GM23338 (cell line): ENCODE measurements around the gene VSTM2B. TPM values are rescaled to one million over a fixed set of nuclear protein-coding genes. Genes with fewer than 3 reads are reported as not detected.

Experiments used
- ATAC-seq: fragments of 200-7000 bp; cut with Tn5 transposase; 3 replicates; pipeline ENCODE4 v1.9.1; 2020
- DNase-seq: peaks from one replicate; pipeline ENCODE4 v3.0.0-alpha.2; 2015; ENCODE audit warnings: low spot score
- H2AFZ ChIP-seq: fragments of 200-600 bp; sonication (generic); 2 replicates; pipeline ENCODE4 v1.8.0; 2016; ENCODE audit warnings: antibody characterized with exemption, mild to moderate bottlenecking, moderate library complexity
- H3F3A ChIP-seq: fragments of 200-600 bp; sonication (generic); replicated peaks from 2 replicates; pipeline ENCODE4 v1.8.0; 2017; ENCODE audit warnings: antibody characterized with exemption, mixed run types, low read depth
- H3K27ac ChIP-seq: fragments of 200-600 bp; sonication (generic); 2 replicates; pipeline ENCODE4 v1.6.1; 2016; ENCODE audit warnings: low read depth
- H3K27me3 ChIP-seq: fragments of 200-600 bp; sonication (generic); 2 replicates; pipeline ENCODE4 v1.8.0; 2016; ENCODE audit warnings: mild to moderate bottlenecking, mixed run types, moderate library complexity; ENCODE audit not compliant: insufficient read depth
- H3K36me3 ChIP-seq: fragments of 200-600 bp; sonication (generic); 2 replicates; pipeline ENCODE4 v1.8.0; 2016; ENCODE audit warnings: mild to moderate bottlenecking; ENCODE audit not compliant: insufficient read depth
- H3K4me1 ChIP-seq: fragments of 200-600 bp; sonication (generic); 2 replicates; pipeline ENCODE4 v1.8.0; 2016; ENCODE audit warnings: mild to moderate bottlenecking, moderate library complexity; ENCODE audit not compliant: insufficient read depth
- H3K4me2 ChIP-seq: fragments of 200-600 bp; sonication (generic); 2 replicates; pipeline ENCODE4 v1.7.1; 2017; ENCODE audit warnings: mixed run types
- H3K4me3 ChIP-seq: fragments of 200-600 bp; sonication (generic); 2 replicates; pipeline ENCODE4 v1.6.1; 2016; ENCODE audit warnings: mixed run types
- H3K79me2 ChIP-seq: fragments of 200-600 bp; sonication (generic); replicated peaks from 2 replicates; pipeline ENCODE4 v1.8.0; 2017; ENCODE audit warnings: mild to moderate bottlenecking; ENCODE audit not compliant: insufficient read depth
- H3K9me2 ChIP-seq: fragments of 200-600 bp; sonication (generic); 2 replicates; pipeline ENCODE4 v1.8.0; 2017; ENCODE audit not compliant: insufficient read depth
- H4K20me1 ChIP-seq: fragments of 200-600 bp; sonication (generic); replicated peaks from 2 replicates; pipeline ENCODE4 v1.8.0; 2017; ENCODE audit warnings: mild to moderate bottlenecking; ENCODE audit not compliant: insufficient read depth
- H3K27ac Mint-ChIP-seq: 2 replicates; pipeline ENCODE4 v1.8.0; 2020; ENCODE audit warnings: inconsistent platforms, mild to moderate bottlenecking, moderate library complexity, mixed read lengths
- H3K27me3 Mint-ChIP-seq: 3 replicates; pipeline ENCODE4 v1.8.0; 2022; ENCODE audit warnings: low read depth, mild to moderate bottlenecking, moderate library complexity, mixed read lengths, inconsistent platforms; ENCODE audit not compliant: insufficient read depth, poor library complexity
- H3K36me3 Mint-ChIP-seq: 3 replicates; pipeline ENCODE4 v1.8.0; 2021; ENCODE audit warnings: low read depth, mild to moderate bottlenecking, inconsistent platforms, moderate library complexity, mixed read lengths
- H3K4me1 Mint-ChIP-seq: 3 replicates; pipeline ENCODE4 v1.8.0; 2020; ENCODE audit warnings: mild to moderate bottlenecking, inconsistent platforms, mixed read lengths
- H3K4me3 Mint-ChIP-seq: 3 replicates; pipeline ENCODE4 v1.8.0; 2021; ENCODE audit warnings: moderate library complexity, mild to moderate bottlenecking, inconsistent platforms, mixed read lengths
- H3K9me3 Mint-ChIP-seq: 3 replicates; pipeline ENCODE4 v1.8.0; 2020; ENCODE audit warnings: moderate library complexity, mild to moderate bottlenecking, inconsistent platforms, mixed read lengths
- CREB1 ChIP-seq: fragments of 250-450 bp; sonication (Bioruptor Pico); IDR thresholded peaks from 2 replicates; pipeline ENCODE4 v1.5.0; 2020; ENCODE audit warnings: low read depth, mild to moderate bottlenecking, moderate library complexity
- CTCF ChIP-seq, 2 experiments: fragments of 200-600 bp in 1 of 2; sonication (generic) in 1 of 2; conservative IDR thresholded peaks; 2 replicates each; pipeline versions ENCODE4 v1.5.1 to v1.6.1; 2016 to 2017; ENCODE audit warnings: antibody characterized with exemption in 2 of 2, low read depth in 2 of 2, mild to moderate bottlenecking in 2 of 2, moderate library complexity in 1 of 2
- EZH2 ChIP-seq: fragments of 200-600 bp; sonication (generic); IDR thresholded peaks from one replicate; pipeline ENCODE4 v1.8.0; 2017; ENCODE audit warnings: antibody characterized with exemption, mild to moderate bottlenecking, low read depth; ENCODE audit not compliant: unreplicated experiment
- EZH2phosphoT487 ChIP-seq: fragments of 200-600 bp; sonication (generic); IDR thresholded peaks from one replicate; pipeline ENCODE4 v1.8.1; 2018; ENCODE audit warnings: antibody characterized with exemption; ENCODE audit not compliant: unreplicated experiment
- JUNB ChIP-seq: IDR thresholded peaks from one replicate; pipeline ENCODE4 v1.6.1; 2016; ENCODE audit warnings: antibody characterized with exemption; ENCODE audit not compliant: unreplicated experiment
- STAT1 ChIP-seq: IDR thresholded peaks from one replicate; pipeline ENCODE4 v1.6.1; 2016; ENCODE audit warnings: antibody characterized with exemption; ENCODE audit not compliant: unreplicated experiment
- ZNF114 ChIP-seq: fragments of 250-450 bp; sonication (Bioruptor Pico); IDR thresholded peaks from 2 replicates; pipeline ENCODE4 v1.5.0; 2020; ENCODE audit warnings: mild to moderate bottlenecking, moderate library complexity
- ZNF331 ChIP-seq: fragments of 250-450 bp; sonication (Bioruptor Pico); IDR thresholded peaks from 2 replicates; pipeline ENCODE4 v1.5.0; 2020; ENCODE audit warnings: low read depth, mild to moderate bottlenecking, moderate library complexity
- polyA plus RNA-seq: library from polyadenylated mRNA; unstranded; fragments of >200 nt; fragmentation: Nextera tagmentation; extraction: Ambion mirVana; gene quantifications from 2 replicates; pipeline ENCODE4 v1.2.1, GENCODE V29; 2016
- total RNA-seq: library from RNA; depleted of rRNA; stranded (reverse); fragments of >200 nt; shearing (Covaris generic); gene quantifications from 2 replicates; pipeline ENCODE4 v1.2.3, GENCODE V29; 2014
- TF ChIP-seq, protein P1 (sequence below): IDR thresholded peaks from 2 replicates; pipeline ENCODE4 v1.6.1; 2016; ENCODE audit warnings: antibody characterized with exemption
- TF ChIP-seq, protein P2 (sequence below): IDR thresholded peaks from one replicate; pipeline ENCODE4 v1.6.1; 2018; ENCODE audit warnings: antibody characterized with exemption; ENCODE audit not compliant: unreplicated experiment

VSTM2B gene
- total and polyA plus RNA-seq, 2 experiments from 2014 or later = 1.2 to 1.8 TPM

DNA sequence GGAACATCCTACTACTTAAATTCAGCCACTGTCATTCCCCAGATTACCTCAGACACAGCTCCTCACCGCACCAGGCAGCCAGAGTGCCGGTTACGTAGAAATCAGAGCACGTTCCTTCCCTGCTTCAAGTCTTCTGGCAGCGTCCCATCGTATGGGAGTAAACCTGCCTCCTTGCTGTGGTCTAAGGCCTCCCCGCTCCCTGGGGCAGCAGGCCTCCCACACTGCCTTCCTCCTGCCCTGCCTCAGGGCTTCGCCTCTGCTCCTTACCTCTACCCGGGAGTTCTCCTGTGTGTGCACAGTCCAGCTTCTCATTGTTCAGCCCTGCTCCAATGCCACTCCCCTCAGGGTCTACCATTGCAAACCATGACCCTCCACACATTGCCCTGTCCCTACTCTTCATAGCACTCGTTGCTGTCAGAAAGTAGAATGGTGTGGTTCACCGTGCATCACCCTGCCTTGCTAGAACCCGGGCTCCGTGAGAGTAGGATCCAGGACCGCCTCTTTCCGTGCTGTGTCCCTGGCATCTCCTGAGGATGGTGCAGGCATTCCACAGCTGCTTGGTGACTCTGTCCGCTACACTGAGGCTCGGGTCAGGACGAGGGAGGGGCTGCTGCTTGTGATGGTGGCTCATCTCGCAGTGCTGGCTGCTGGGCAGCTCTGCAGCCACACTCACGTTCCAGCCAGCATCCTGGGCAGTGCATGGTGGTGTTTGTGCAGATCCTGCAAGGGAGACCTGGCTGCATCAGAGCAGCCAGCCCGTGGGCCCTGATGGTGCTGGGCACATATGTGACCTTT is 87.2 kb downstream of the VSTM2B start:
- peaks cover 2% of the 10 kb centered on the region for H3K27me3 Mint-ChIP-seq
- H3K9me2 ChIP-seq = no peaks in the 10 kb centered on the region
- no peaks in the 10 kb centered on the region for H3F3A ChIP-seq
- H3K36me3 Mint-ChIP-seq = peaks cover 55% of the 10 kb centered on the region
- H3K27me3 ChIP-seq = no peaks in the 10 kb centered on the region
- no peaks in the 10 kb centered on the region for H3K4me1 ChIP-seq
- H3K36me3 ChIP-seq = no peaks in the 10 kb centered on the region
- TF ChIP-seq STAT1 = no peak
- TF ChIP-seq ZNF114 (CRISPR knock-in tag) = no peak
- TF ChIP-seq EZH2phosphoT487 = no peak
- TF ChIP-seq EZH2 = no peak
- no peak for TF ChIP-seq CTCF (conservative IDR thresholded peaks at IDR 0.05; ENCODE audit: low read depth in 2 of 2)
- TF ChIP-seq, protein P1, sequence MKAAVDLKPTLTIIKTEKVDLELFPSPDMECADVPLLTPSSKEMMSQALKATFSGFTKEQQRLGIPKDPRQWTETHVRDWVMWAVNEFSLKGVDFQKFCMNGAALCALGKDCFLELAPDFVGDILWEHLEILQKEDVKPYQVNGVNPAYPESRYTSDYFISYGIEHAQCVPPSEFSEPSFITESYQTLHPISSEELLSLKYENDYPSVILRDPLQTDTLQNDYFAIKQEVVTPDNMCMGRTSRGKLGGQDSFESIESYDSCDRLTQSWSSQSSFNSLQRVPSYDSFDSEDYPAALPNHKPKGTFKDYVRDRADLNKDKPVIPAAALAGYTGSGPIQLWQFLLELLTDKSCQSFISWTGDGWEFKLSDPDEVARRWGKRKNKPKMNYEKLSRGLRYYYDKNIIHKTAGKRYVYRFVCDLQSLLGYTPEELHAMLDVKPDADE = no peak
- no peak for TF ChIP-seq JUNB
- TF ChIP-seq, protein P2, sequence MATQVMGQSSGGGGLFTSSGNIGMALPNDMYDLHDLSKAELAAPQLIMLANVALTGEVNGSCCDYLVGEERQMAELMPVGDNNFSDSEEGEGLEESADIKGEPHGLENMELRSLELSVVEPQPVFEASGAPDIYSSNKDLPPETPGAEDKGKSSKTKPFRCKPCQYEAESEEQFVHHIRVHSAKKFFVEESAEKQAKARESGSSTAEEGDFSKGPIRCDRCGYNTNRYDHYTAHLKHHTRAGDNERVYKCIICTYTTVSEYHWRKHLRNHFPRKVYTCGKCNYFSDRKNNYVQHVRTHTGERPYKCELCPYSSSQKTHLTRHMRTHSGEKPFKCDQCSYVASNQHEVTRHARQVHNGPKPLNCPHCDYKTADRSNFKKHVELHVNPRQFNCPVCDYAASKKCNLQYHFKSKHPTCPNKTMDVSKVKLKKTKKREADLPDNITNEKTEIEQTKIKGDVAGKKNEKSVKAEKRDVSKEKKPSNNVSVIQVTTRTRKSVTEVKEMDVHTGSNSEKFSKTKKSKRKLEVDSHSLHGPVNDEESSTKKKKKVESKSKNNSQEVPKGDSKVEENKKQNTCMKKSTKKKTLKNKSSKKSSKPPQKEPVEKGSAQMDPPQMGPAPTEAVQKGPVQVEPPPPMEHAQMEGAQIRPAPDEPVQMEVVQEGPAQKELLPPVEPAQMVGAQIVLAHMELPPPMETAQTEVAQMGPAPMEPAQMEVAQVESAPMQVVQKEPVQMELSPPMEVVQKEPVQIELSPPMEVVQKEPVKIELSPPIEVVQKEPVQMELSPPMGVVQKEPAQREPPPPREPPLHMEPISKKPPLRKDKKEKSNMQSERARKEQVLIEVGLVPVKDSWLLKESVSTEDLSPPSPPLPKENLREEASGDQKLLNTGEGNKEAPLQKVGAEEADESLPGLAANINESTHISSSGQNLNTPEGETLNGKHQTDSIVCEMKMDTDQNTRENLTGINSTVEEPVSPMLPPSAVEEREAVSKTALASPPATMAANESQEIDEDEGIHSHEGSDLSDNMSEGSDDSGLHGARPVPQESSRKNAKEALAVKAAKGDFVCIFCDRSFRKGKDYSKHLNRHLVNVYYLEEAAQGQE = no peak
- no peak for TF ChIP-seq CREB1 (CRISPR knock-in tag)
- no peak for TF ChIP-seq ZNF331 (CRISPR knock-in tag)
- H3K4me3 Mint-ChIP-seq = no peak overlapping the region
- no peak overlapping the region for H3K4me2 ChIP-seq
- no peaks in the 10 kb centered on the region for H4K20me1 ChIP-seq
- no peaks in the 10 kb centered on the region for H3K9me3 Mint-ChIP-seq
- H3K27ac Mint-ChIP-seq = no peak overlapping the region
- no peak overlapping the region for H3K4me3 ChIP-seq
- peaks cover 2% of the 10 kb centered on the region; the same call in 2 of the 3 replicates for H3K4me1 Mint-ChIP-seq
- DNase-seq (no peak), ATAC-seq (no peak)
- H3K27ac ChIP-seq = no peak overlapping the region
- no peaks in the 10 kb centered on the region for H3K79me2 ChIP-seq
- H2AFZ ChIP-seq = no peak overlapping the region
